K562 (cell line): Measurements from ENCODE around the gene SKOR1. TPM values are rescaled to one million over a fixed set of nuclear protein-coding genes. Genes with fewer than 3 reads are reported as not detected.

Experiments used
- ATF7 ChIP-seq: fragments of 450-650 bp; IDR thresholded peaks from 2 replicates; pipeline ENCODE4 v1.7.1; 2014; ENCODE audit warnings: mild to moderate bottlenecking, moderate library complexity
- GATAD2B ChIP-seq: fragments of 450-650 bp; IDR thresholded peaks from 2 replicates; pipeline ENCODE4 v1.6.1; 2017; ENCODE audit warnings: mild to moderate bottlenecking, borderline replicate concordance
- HLTF ChIP-seq: fragments of 450-650 bp; IDR thresholded peaks from 2 replicates; pipeline ENCODE4 v1.6.1; 2016
- RHOXF2B ChIP-seq: fragments of 250-450 bp; sonication (Bioruptor Pico); conservative IDR thresholded peaks from 2 replicates; pipeline ENCODE4 v1.5.1; 2021
- RUNX1 ChIP-seq: sonication (generic); IDR thresholded peaks from 2 replicates; pipeline ENCODE4 v1.6.1; 2016; ENCODE audit warnings: antibody characterized with exemption, low read depth
- SOX6 ChIP-seq: fragments of 450-650 bp; IDR thresholded peaks from 2 replicates; pipeline ENCODE4 v1.6.1; 2014; ENCODE audit warnings: mild to moderate bottlenecking
- TAF7 ChIP-seq: fragments of 450-650 bp; IDR thresholded peaks from 2 replicates; pipeline ENCODE4 v1.6.1; 2016; ENCODE audit warnings: missing genetic modification characterization, missing compliant biosample characterization
- TSC22D4 ChIP-seq: fragments of 450-650 bp; IDR thresholded peaks from 2 replicates; pipeline ENCODE4 v1.6.1; 2016; ENCODE audit warnings: missing genetic modification characterization, missing biosample characterization, control low read depth
- ZNF695 ChIP-seq: fragments of 450-650 bp; formaldehyde crosslinking; IDR thresholded peaks from 2 replicates; pipeline ENCODE4 v1.4.0; 2020; ENCODE audit warnings: mild to moderate bottlenecking, moderate library complexity
- polyA plus RNA-seq, 8 experiments: library from polyadenylated mRNA; depleted of rRNA in 4 of 8; stranded (reverse) in 5 of 8; unstranded in 3 of 8; fragments of >200 nt; fragmentation: Nextera tagmentation in 2 of 8; fragmentation: Illumina TruSeq in 1 of 8; extraction: Ambion mirVana in 2 of 8; extraction: Trizol in 1 of 8; gene quantifications; 2 replicates each; pipeline versions ENCODE4 v1.2.1 to v1.2.3, GENCODE V29; 2011 to 2014; ENCODE audit warnings: inconsistent platforms in 1 of 8, missing spikeins in 1 of 8
- total RNA-seq, 7 experiments: library from RNA; depleted of rRNA in 6 of 7; stranded (reverse); fragments of >200 nt in 6 of 7; fragmentation: Illumina TruSeq in 2 of 7; extraction: Trizol in 2 of 7; gene quantifications; 2 replicates each; pipeline versions ENCODE4 v1.2.1 to v1.2.3, GENCODE V29; 2011 to 2021; ENCODE audit warnings: low replicate concordance in 1 of 7
- TF ChIP-seq, protein P1 (sequence below): fragments of 450-650 bp; IDR thresholded peaks from 2 replicates; pipeline ENCODE4 v1.6.1; 2016; ENCODE audit warnings: mild to moderate bottlenecking, moderate library complexity
- TF ChIP-seq, protein P2 (sequence below): fragments of 450-650 bp; IDR thresholded peaks from 2 replicates; pipeline ENCODE4 v1.6.1; 2017; ENCODE audit warnings: mild to moderate bottlenecking, moderate library complexity

The SKOR1 gene
- total and polyA plus RNA-seq, 9 of the 15 experiments (the other 6 are each of a cell fraction or from before 2014, with no cell fraction given): 0.04 to 0.41 (median 0.09) TPM; not detected in 3

- TF ChIP-seq, protein P1, sequence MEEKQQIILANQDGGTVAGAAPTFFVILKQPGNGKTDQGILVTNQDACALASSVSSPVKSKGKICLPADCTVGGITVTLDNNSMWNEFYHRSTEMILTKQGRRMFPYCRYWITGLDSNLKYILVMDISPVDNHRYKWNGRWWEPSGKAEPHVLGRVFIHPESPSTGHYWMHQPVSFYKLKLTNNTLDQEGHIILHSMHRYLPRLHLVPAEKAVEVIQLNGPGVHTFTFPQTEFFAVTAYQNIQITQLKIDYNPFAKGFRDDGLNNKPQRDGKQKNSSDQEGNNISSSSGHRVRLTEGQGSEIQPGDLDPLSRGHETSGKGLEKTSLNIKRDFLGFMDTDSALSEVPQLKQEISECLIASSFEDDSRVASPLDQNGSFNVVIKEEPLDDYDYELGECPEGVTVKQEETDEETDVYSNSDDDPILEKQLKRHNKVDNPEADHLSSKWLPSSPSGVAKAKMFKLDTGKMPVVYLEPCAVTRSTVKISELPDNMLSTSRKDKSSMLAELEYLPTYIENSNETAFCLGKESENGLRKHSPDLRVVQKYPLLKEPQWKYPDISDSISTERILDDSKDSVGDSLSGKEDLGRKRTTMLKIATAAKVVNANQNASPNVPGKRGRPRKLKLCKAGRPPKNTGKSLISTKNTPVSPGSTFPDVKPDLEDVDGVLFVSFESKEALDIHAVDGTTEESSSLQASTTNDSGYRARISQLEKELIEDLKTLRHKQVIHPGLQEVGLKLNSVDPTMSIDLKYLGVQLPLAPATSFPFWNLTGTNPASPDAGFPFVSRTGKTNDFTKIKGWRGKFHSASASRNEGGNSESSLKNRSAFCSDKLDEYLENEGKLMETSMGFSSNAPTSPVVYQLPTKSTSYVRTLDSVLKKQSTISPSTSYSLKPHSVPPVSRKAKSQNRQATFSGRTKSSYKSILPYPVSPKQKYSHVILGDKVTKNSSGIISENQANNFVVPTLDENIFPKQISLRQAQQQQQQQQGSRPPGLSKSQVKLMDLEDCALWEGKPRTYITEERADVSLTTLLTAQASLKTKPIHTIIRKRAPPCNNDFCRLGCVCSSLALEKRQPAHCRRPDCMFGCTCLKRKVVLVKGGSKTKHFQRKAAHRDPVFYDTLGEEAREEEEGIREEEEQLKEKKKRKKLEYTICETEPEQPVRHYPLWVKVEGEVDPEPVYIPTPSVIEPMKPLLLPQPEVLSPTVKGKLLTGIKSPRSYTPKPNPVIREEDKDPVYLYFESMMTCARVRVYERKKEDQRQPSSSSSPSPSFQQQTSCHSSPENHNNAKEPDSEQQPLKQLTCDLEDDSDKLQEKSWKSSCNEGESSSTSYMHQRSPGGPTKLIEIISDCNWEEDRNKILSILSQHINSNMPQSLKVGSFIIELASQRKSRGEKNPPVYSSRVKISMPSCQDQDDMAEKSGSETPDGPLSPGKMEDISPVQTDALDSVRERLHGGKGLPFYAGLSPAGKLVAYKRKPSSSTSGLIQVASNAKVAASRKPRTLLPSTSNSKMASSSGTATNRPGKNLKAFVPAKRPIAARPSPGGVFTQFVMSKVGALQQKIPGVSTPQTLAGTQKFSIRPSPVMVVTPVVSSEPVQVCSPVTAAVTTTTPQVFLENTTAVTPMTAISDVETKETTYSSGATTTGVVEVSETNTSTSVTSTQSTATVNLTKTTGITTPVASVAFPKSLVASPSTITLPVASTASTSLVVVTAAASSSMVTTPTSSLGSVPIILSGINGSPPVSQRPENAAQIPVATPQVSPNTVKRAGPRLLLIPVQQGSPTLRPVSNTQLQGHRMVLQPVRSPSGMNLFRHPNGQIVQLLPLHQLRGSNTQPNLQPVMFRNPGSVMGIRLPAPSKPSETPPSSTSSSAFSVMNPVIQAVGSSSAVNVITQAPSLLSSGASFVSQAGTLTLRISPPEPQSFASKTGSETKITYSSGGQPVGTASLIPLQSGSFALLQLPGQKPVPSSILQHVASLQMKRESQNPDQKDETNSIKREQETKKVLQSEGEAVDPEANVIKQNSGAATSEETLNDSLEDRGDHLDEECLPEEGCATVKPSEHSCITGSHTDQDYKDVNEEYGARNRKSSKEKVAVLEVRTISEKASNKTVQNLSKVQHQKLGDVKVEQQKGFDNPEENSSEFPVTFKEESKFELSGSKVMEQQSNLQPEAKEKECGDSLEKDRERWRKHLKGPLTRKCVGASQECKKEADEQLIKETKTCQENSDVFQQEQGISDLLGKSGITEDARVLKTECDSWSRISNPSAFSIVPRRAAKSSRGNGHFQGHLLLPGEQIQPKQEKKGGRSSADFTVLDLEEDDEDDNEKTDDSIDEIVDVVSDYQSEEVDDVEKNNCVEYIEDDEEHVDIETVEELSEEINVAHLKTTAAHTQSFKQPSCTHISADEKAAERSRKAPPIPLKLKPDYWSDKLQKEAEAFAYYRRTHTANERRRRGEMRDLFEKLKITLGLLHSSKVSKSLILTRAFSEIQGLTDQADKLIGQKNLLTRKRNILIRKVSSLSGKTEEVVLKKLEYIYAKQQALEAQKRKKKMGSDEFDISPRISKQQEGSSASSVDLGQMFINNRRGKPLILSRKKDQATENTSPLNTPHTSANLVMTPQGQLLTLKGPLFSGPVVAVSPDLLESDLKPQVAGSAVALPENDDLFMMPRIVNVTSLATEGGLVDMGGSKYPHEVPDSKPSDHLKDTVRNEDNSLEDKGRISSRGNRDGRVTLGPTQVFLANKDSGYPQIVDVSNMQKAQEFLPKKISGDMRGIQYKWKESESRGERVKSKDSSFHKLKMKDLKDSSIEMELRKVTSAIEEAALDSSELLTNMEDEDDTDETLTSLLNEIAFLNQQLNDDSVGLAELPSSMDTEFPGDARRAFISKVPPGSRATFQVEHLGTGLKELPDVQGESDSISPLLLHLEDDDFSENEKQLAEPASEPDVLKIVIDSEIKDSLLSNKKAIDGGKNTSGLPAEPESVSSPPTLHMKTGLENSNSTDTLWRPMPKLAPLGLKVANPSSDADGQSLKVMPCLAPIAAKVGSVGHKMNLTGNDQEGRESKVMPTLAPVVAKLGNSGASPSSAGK: no peak
- TF ChIP-seq TAF7 (tag) (no peak), RUNX1 (no peak), SOX6 (peak; percentile 64), HLTF (no peak), ATF7 (no peak), ZNF695 (CRISPR knock-in tag) (no peak), RHOXF2B (CRISPR knock-in tag) (no peak), GATAD2B (no peak), TSC22D4 (tag) (no peak)
- TF ChIP-seq, protein P2, sequence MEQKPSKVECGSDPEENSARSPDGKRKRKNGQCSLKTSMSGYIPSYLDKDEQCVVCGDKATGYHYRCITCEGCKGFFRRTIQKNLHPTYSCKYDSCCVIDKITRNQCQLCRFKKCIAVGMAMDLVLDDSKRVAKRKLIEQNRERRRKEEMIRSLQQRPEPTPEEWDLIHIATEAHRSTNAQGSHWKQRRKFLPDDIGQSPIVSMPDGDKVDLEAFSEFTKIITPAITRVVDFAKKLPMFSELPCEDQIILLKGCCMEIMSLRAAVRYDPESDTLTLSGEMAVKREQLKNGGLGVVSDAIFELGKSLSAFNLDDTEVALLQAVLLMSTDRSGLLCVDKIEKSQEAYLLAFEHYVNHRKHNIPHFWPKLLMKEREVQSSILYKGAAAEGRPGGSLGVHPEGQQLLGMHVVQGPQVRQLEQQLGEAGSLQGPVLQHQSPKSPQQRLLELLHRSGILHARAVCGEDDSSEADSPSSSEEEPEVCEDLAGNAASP: no peak
Measured at GRCh38 chr15:67803996-67804843, 21.1 kb upstream of the SKOR1 start (continued).
